Uterus (tissue), 4 donors: ENCODE results near the gene DDX47. TPM values are rescaled to one million over a fixed set of nuclear protein-coding genes. Genes with fewer than 3 reads are reported as not detected.

ENCODE experiments used
- DNase-seq, 2 donors: peaks; one replicate each; pipeline ENCODE4 v3.0.0-alpha.2; 2019 to 2020
- H3K27ac ChIP-seq, 2 donors: fragments of 200-600 bp; sonication (generic); 1 replicate in 1 of 2; 2 replicates in 1 of 2; pipeline ENCODE4 v1.5.1; 2016 to 2018
- H3K27me3 ChIP-seq, 2 donors: fragments of 200-600 bp; sonication (generic); one replicate each; pipeline ENCODE4 v1.5.1; 2018 to 2019; ENCODE audit warnings: control low read depth in 1 of 2
- H3K36me3 ChIP-seq, 2 donors: fragments of 200-600 bp; sonication (generic); one replicate each; pipeline ENCODE4 v1.5.1; 2019; ENCODE audit warnings: control low read depth in 1 of 2
- H3K4me1 ChIP-seq, 2 donors: fragments of 200-600 bp; sonication (generic); one replicate each; pipeline ENCODE4 v1.5.1; 2018 to 2019; ENCODE audit warnings: control low read depth in 1 of 2
- H3K4me3 ChIP-seq, 2 donors: fragments of 200-600 bp; sonication (generic); 1 replicate in 1 of 2; 2 replicates in 1 of 2; pipeline ENCODE4 v1.5.1; 2018 to 2019; ENCODE audit warnings: mild to moderate bottlenecking in 1 of 2
- H3K9me3 ChIP-seq, 2 donors: fragments of 200-600 bp; sonication (generic); one replicate each; pipeline ENCODE4 v1.5.1; 2019; ENCODE audit warnings: control low read depth in 1 of 2
- CTCF ChIP-seq, 4 experiments: fragments of 200-600 bp in 2 of 4; fragments of 450-650 bp in 2 of 4; sonication (generic) in 2 of 4; IDR thresholded peaks; one replicate each; pipeline ENCODE4 v1.5.1; 2016 to 2019; ENCODE audit warnings: antibody characterized with exemption in 4 of 4, mild to moderate bottlenecking in 2 of 4, moderate library complexity in 1 of 4
- POLR2A ChIP-seq, 2 donors: fragments of 450-650 bp; IDR thresholded peaks; one replicate each; pipeline ENCODE4 v1.6.1; 2016; ENCODE audit warnings: antibody characterized with exemption in 2 of 2, mild to moderate bottlenecking in 1 of 2, moderate library complexity in 1 of 2
- intact Hi-C: fragments of 100-400 bp; cut with DNase I; formaldehyde crosslinking; loops from one replicate; pipeline ENCODE4 v1.15.1; 2023; ENCODE audit warnings: low total_unique reads
- total RNA-seq, 4 donors: library from RNA; depleted of rRNA in 3 of 4; stranded (reverse); fragments of >200 nt in 3 of 4; gene quantifications; one replicate each; pipeline versions ENCODE4 v1.1.0 to v1.2.4, GENCODE V29; 2014 to 2023
- donor health status: DM: yes; HTN: yes; CAD: no.

Gene DDX47
- total RNA-seq, 4 donors from 2014 or later = 42.1 to 105 (median 57.2) TPM

- Histone ChIP-seq H3K27ac (no peak overlapping the region), H3K27me3 (no peaks in the 10 kb centered on the region), H3K4me3 (no peak overlapping the region), H3K9me3 (no peaks in the 10 kb centered on the region), H3K36me3 (no peaks in the 10 kb centered on the region), H3K4me1 (peaks cover 0 to 19% of the 10 kb centered on the region in 2 donors)
- no peak for DNase-seq
- no peak for TF ChIP-seq CTCF (IDR thresholded peaks at IDR 0.05)
- no peak for TF ChIP-seq POLR2A (IDR thresholded peaks at IDR 0.05)
- intact Hi-C loops = no loop called here
Observed at GRCh38 chr12:12812174-12812573, 972 bp upstream of the DDX47 start.

- DNase-seq = no peak
- Histone ChIP-seq H3K27ac (peak overlapping the region in 1 of 2 donors; percentile 83), H3K9me3 (no peaks in the 10 kb centered on the region), H3K27me3 (no peaks in the 10 kb centered on the region), H3K36me3 (no peaks in the 10 kb centered on the region), H3K4me3 (no peak overlapping the region), H3K4me1 (peaks cover 0 to 19% of the 10 kb centered on the region in 2 donors)
- TF ChIP-seq POLR2A (IDR thresholded peaks at IDR 0.05) (no peak), CTCF (IDR thresholded peaks at IDR 0.05) (no peak)
- intact Hi-C loops = no loop called here
Observed at GRCh38 chr12:12812618-12813119, 477 bp upstream of the DDX47 start.

GRCh38 chr12:12817616-12818015 is 4.5 kb downstream of the DDX47 start:
- Histone ChIP-seq H3K27ac (no peak overlapping the region), H3K4me3 (no peak overlapping the region), H3K4me1 (peaks cover 0 to 19% of the 10 kb centered on the region in 2 donors), H3K36me3 (no peaks in the 10 kb centered on the region), H3K9me3 (no peaks in the 10 kb centered on the region), H3K27me3 (no peaks in the 10 kb centered on the region)
- DNase-seq = no peak
- TF ChIP-seq CTCF (IDR thresholded peaks at IDR 0.05) (no peak), POLR2A (IDR thresholded peaks at IDR 0.05) (no peak)
- intact Hi-C loops = no loop called here

GRCh38 chr12:12818701-12819100 is 5.6 kb downstream of the DDX47 start:
- no peak for DNase-seq
- Histone ChIP-seq H3K27ac (peak overlapping the region; percentile 29 to 72), H3K27me3 (no peaks in the 10 kb centered on the region), H3K4me3 (no peak overlapping the region), H3K4me1 (peaks cover 0 to 19% of the 10 kb centered on the region in 2 donors), H3K36me3 (no peaks in the 10 kb centered on the region), H3K9me3 (no peaks in the 10 kb centered on the region)
- TF ChIP-seq POLR2A (IDR thresholded peaks at IDR 0.05) (no peak), CTCF (IDR thresholded peaks at IDR 0.05) (no peak)
- intact Hi-C loops = no loop called here

GRCh38 chr12:12819221-12819620 is 6.1 kb downstream of the DDX47 start:
- no peaks in the 10 kb centered on the region for H3K36me3 ChIP-seq
- intact Hi-C loops = no loop called here

More at GRCh38 chr12:12819221-12819620, 6.1 kb downstream of the DDX47 start:
- Histone ChIP-seq H3K9me3 (no peaks in the 10 kb centered on the region), H3K4me1 (peaks cover 0 to 15% of the 10 kb centered on the region in 2 donors), H3K4me3 (no peak overlapping the region), H3K27ac (peak overlapping the region; percentile 65 to 72), H3K27me3 (no peaks in the 10 kb centered on the region)
- TF ChIP-seq CTCF (IDR thresholded peaks at IDR 0.05) (no peak), POLR2A (IDR thresholded peaks at IDR 0.05) (no peak)
- DNase-seq = no peak
